Embryonic facial prominence (tissue), 1 donor: ENCODE results near the gene ARL15.
"Not testable (repeated sequence)": the region's sequence is repeated elsewhere in the genome, so short reads cannot be mapped to it uniquely, and the experiment has no call there.

Experiments used
- DNase-seq: peaks from one replicate; pipeline ENCODE4 v3.0.0-alpha.2; 2016; ENCODE audit errors: extremely low spot score

Gene ARL15

DNA sequence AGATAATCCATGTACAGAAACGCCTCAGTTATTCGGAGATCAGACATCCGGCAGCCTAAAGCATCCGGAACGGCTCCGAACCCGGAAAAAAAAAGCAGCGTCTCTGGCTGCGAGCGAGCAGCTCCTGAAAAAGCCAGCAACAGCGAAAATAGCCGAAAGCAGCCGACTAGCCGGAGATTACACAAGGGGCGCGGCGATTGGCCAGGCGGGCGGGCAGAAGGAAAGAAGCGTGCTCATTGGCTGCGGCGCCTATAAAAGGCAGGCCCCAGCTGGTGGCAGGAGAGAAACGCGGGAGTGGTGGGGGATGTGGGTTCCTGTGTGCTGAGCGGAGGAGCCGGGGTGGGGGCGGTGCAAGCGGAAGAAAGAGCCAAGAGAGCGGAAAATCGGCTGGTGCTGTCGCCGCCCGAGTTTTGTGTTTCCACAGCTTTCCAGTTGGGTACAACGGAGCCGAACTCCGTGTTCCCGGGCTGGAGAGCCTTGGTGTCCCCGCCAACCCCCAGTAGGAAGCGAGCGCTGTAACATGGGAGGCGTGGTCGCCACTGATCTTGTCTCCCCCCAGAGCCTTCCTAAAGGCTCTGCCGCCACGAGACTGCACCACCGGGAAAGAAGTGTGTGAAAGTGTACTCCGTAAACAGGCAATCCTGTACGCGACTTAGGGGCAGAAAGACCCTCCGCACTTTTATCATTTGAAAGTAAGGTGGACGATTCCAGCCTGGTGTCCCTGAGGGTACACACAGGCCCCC is at the start of gene ARL15:
ARL15 (minus strand) TSS at position 141 of the 743 bp plus-strand sequence.
- DNase-seq = peak; percentile 96

DNA sequence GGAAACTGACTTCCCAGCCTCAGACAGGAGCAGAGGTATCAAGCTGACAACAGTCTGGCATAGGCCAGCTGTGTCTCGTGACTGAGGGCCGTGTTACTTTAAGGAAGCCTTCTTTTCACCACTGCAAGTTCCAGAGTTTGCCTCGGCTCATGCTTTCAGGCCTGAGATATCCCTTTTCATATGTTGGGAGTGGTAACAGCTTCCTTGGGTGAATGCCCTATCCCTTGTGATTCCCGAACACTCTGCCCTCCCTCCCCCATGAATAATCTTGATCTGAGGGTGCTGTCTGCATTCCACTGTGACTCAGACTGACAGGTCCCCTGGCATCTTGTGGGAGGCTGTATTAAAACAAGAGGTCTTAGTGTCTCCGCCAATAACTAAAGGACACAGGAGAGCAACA is 49.7 kb upstream of the ARL15 start:
- DNase-seq = no peak

DNA sequence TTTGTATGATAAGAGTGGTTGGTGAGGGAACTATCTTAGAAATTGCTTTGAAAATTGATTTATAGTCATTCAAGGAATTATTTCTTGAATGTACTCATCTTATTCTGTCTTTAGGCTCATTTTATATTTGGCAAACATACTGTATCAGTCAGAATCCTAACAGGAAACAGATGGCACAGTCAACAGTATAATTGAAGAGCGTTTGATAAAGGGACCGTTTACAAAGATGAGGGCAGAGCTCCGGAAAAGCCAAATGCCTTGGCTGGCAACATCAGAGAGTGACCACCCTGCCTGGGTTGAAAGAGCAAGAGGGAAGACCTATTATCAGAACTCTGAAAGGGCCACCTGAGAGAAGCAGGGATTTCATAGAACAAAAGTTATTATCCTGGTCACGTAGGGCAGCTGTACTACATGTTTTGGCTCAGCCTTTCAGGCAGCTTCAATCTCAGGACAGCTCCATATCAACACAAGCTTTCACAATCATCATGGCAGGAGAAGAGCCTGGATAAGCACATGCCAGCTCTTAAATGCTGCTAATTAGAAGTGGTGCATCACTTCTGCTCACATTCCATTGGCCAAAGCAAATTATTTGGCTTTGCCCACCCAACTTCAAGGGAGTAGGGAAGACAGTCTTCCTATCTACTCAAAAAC is 47.2 kb upstream of the ARL15 start:
- no peak for DNase-seq

DNA sequence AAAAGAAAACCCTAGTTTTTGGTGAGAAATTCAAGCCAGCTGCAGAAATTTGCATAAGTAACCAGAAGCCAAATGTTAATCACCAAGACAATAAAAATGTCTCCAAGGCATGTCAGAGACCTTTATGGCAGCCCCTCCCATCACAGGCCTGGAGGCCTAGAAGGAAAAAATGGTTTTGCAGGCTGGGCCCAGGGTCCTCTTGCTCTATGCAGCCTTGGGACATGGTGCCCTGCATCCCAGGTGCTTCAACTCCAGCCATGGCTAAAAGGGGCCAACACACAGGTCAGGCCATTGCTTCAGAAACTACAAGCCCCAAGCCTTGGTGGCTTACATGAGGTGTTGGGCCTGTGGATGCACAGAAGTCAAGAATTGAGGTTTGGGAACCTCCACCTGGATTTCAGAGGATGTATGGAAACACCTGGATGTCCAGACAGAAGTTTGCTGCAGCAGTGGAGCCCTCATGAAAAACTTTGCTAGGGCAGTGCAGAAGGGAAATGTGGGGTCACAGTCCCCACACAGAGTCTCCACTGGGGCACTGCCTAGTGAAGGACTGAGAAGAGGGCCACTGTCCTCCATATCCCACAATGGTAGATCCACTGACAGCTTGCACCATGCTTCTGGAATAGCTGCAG is 43.7 kb upstream of the ARL15 start:
- not testable (repeated sequence) for DNase-seq

DNA sequence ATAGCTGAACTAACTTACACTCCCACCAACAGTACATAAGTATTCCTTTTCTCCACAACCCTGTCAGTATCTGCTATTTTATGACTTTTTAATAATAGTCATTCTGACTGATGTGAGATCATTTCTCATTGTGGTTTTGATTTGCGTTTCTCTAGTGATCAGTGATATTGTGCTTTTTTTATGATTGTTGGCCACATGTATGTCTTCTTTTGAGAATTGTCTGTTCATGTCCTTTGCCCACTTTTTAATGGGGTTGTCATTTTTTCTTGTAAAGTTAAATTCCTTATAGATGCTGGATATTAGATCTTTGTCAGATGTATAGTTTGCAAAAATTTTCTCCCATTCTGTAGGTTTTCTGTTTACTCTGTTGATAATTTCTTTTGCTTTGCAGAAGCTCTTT is 42.2 kb upstream of the ARL15 start:
- DNase-seq = not testable (repeated sequence)

DNA sequence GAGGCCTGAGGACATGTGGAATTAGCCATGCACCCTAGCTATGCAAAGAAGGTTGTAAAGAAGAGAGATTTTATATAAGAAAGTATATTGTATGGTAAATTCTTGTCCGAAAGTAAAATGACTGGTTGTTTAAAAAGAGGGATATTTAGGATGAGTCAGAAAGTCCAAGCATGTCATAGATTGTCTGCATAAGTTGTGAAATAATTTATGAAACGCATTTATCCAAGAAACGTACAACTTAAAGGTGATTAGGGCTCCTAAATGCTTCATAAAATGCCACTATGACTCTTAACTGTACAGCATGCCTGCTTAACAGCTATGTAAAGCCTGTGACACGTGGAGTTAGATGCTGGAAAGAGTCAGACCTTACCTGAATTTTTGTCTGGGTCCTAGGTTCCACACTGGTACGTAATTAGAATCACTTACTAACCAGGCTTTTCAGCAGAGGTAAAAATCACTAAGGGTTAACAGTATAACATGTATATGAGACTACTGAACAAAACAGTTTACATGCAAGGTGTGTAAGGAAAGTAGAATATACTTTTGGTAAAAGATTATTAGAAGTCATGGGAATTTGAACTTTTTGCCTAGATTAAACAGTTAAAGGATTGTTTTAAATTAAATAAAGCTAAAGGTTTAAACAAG is 37.0 kb upstream of the ARL15 start:
- no peak for DNase-seq

DNA sequence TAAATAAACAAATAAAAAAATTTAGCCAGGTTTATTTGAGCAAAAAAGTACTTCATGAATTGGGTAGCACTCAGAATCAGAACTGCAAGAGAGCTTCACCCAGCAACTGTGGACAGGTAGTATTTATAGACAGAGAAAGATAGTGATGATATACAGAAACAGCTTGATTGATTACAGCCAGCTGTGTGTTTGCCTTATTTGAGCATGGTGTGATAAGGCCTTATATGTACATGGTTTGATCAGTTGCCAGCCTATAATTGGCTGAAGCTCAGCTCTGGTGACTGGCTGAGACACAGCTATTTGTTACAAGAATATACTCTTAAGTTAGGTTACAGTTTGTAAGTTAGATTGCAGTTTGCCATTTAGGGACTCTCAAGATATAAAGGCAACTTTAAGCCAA is 34.3 kb upstream of the ARL15 start:
- DNase-seq = no peak

DNA sequence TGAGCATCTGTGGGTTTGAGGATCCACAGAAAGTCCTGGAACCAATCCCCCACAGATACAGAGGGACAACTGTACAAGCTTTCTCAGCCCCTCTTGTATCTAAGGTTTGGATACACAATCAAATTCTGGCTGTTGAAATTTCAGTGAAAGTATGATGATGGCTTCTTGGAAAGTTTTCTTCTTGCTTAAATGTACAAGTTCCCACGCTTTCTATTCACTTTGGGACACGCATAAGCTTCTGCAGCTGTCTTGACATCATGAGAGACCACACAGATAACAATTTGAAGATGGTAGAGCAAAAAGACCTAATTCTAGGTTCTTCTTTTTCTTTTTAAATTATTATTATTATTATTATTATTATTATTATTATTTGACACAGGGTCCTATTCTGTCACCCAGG is 31.6 kb upstream of the ARL15 start:
- no peak for DNase-seq

DNA sequence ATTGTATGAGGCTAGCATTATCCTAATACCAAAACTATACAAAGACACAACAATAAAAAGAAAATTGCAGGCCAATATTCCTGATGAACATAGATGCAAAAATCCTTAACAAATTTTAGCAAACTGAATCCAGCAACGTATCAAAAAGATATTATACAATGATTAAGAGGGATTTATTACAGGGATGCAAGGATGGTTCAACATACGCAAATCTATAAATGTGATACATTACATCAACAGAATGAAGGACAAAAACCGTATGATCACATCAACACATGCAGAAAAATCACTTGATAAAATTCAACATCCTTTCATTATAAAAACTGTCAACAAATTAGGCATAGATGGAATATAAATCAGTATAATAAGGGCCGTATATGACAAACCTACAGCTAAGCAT is 27.1 kb upstream of the ARL15 start:
- DNase-seq = no peak

DNA sequence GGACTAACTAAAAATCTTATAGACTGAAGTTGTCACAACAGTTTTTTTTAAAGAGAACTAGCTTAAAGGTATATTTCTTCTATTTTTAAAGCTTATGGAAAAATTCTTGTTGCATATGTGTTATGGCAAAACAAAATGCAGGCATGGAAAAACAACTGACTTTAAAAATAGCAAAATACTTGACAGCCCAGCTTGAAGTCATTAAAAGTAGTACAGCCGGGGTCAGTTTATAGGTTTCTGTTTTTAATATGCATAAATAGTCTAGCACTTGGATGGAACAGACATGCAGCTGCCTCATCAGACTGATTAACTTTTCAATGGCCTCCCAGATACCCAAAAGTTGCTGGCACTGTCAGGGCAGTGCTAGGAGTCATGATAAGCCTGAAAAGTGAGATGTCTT is 22.3 kb upstream of the ARL15 start:
- DNase-seq = no peak

DNA sequence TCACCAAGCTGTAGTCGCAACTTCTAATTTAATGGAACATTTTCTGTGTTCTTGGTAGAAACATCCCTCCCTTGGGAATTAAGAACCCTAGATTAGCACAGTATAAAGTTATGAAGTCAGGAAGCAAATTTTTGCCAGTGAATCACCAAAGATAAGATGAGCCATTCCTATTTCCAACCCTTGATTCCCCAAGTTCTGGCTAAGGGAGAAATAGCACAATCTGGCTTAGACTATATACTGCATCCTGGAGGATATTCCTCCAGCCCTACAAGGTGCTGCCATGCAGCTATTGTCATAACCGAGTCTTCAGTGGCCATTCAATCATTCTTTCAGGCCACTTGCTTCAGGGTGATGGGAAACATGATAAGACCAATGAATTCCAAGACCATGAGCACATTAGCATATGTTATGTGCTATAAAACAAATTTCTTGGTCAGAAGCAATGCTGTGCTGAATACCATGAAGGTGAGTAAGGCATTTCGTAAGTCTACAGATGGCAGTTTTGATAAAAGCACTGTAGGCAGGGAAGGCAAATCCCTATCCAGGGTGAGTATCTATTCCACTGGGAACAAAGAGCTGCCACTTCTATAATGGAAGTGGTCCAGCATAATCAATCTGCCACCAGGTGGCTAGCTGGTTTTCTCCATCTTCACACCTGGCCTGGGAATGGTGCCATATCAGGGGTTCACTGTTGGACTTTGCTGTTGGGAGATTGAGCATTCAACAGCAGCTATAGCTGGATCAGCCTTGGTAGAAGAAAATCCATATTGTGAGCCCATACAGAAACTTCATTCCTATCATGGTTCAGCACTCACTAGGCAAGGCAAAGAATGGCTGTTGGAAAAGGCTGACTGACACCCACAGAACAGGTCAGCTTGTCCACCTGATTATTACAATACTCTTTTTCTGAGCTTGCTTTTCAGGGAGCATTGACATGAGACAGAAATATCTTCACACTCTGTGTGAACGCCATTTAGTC is 19.6 kb upstream of the ARL15 start:
- DNase-seq = no peak

DNA sequence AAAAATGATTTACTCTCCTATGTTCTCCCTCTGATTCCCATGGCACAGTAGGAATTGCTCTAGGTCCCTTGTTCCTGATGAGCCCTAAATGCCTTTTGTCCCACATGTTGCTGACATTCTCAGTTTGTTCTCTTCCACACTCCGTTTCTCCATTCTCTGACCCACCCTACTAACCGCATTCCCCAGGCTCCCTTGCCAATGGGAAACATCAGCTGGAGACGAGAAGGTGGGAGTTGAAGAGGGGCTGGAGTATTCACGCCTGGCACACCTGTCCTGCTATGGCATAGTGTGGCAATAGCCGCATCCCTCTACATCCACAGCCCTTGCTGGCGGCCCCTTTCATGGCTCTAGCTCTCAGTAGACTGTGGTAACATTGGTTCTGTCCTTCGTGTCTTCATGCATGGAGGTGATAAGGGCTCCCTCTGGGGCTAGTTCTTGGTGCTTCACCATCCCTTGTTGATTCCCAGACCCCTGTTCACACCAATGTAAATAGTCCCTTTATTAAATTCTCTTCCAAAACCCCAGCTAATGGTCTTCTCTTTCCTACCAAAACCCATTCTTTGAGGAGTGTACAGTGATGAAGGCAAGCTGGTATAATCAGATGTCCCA is 16.4 kb upstream of the ARL15 start:
- no peak for DNase-seq

DNA sequence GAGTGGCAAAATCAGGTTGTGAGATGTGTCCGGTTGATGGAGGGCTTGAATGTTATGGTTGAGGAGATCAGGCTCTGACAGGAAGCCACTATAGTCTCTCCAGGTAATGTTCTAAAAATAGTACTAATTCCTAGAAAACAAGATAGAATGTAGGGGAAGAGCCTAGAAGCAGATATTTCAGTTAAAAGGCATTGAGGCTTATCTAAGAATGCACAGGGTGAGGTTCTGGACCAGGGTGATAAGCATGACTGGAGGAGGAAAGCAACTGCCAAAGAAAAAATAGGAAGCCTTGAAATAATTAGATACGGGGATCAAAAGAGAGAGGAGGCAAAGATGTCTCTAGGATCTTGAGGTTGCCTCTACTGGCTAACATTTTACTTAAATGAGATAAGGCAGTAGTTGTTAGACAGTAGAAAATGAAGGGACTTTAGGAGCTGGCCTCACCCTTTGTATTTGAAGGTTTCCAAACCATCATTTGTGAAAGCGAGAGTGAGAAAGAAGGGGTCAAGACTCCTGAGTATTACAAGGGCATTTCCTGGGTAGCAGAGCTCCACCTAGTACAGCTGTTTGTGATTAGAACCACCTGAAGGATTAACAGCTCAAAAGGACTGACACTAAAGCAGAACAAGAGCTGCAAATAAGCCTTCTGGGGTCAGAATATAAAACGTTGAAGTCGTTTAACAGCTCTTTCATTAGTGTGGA is 15.4 kb upstream of the ARL15 start:
- DNase-seq = no peak

DNA sequence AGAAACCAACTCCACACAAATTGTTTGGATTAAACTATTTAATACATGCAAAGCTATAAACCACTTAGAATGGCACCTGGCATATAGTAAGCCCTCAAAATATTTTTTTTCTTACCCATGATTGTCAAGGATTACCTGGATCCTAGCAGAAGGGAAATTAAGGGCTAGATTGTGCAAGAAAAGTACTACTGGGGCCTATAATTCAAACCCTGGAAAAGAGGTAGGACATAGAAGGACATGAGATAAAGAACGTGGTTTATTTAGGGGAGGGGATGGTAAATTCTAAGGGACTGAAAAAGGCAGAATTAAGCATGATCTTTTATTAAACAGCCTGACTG is 14.9 kb upstream of the ARL15 start:
- DNase-seq = no peak

DNA sequence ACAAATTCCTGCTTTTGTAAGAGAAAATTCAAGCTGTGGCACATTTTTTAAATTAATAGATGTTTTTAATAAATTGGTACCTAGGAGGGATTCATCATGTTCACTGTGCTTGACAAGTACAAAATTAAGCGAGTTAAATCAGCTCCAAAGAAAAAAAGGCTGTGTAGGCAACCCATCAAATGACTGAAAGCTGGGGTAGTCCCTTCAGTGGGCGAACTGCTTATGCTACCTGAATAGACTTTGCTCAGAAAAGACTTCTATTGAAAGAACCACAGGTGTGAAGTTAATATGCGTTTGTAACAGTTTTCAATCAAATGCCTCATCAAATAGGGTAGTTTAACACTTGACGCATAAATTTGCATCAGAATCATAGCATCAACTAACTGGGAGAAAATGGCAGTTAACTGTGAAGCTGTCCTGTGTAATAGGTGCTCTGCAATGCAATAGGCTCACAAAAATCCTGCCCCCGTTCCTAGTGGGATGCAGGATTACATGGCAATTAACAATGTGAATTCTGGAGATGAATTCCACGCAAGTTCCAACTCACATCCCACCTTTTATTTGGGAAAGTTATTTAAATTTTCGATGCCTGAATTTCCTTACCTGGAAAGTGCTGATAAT is 14.4 kb upstream of the ARL15 start:
- DNase-seq = no peak

DNA sequence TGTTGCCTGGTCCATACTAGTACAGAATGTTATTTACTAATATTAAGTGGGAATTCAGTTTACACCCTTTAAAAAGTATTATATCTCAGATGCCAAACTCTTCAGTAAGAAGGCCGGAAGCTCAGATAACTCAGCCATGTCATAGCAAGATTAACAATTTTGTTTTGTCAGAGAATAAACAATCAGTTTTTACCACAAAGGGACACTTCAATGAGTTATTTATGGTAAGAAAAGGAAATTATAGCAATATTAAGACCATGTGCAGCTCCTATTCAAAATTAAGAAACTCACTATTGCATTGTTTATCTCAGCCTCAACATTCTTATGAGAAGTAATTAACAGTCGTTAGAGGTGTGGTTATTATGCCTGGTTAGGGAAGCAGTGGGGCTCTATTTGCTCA is 13.1 kb upstream of the ARL15 start:
- no peak for DNase-seq

DNA sequence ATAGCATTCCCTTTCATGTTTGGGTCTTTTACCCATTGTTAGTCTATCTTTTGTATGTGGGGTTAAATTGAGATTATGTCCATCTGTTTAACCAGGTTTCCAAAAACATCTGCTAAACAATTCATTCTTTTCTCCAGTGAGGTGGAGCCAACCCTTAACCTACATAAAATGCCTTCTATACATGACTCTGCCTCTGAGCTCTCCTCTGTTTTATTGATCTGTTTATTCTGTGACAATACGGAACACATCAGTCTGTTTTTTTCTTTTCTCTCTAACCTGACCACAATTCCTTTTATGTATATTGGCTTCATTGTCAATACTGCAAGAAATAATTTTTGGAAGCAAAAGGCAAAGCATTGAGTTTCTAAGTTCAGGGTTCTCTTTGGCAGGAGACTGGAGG is 9.9 kb upstream of the ARL15 start:
- DNase-seq = no peak

DNA sequence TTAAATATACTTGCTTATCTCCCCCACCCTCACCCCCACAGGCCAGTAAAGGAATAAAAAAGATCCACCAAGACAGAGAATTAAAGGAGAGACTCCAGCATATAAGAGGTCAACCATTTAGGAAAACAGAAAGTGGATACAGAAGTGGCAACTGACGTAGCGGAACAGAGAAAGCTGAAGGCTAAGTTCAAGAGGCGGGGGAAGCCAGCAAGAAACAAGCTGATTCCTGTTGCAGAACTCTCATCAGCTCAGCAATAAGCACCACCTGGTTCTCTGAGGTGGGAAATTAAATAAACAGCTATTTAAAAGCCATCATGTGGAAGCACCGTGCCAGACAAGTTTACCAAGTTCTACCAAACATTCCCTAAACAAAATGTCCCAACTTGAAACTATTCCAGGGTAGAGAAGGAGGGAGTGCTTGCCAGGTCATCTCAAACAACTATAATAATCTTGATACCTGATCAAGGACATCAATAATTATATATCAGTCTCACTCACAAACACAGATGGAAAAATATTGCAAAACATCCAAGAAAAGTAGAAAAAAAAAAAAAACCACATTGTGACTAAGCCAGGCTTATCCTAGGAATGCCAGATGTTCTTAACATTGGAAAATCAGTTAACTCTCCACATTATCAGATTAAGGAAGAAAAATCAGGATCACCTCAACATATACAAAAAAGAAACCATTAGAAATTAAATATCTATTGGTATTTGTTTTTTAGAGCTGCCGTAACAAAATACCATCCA is 7.3 kb upstream of the ARL15 start:
- DNase-seq = no peak
